Heart right ventricle (tissue), 16 donors: ENCODE measurements around the gene KRT20. TPM values are rescaled to one million over a fixed set of nuclear protein-coding genes. Genes with fewer than 3 reads are reported as not detected.

Experiments used
- ATAC-seq, 8 donors: fragments of 200-7000 bp; cut with Tn5 transposase; one replicate each; pipeline ENCODE4 v1.9.1; 2020; ENCODE audit warnings: mild to moderate bottlenecking in 8 of 8, moderate library complexity in 8 of 8, moderate number of reproducible peaks in 1 of 8
- DNase-seq, 2 donors: peaks; one replicate each; pipeline ENCODE4 v3.0.0-alpha.2; 2020
- H3K27ac ChIP-seq, 10 donors: fragments of 200-600 bp; sonication (generic) in 2 of 10; one replicate each; pipeline versions ENCODE4 v1.5.0 to v1.8.0; 2020 to 2022; ENCODE audit warnings: mild to moderate bottlenecking in 3 of 10
- H3K27me3 ChIP-seq, 7 donors: fragments of 200-600 bp; one replicate each; pipeline ENCODE4 v1.8.0; 2021 to 2022; ENCODE audit warnings: mild to moderate bottlenecking in 2 of 7
- H3K36me3 ChIP-seq, 9 donors: fragments of 200-600 bp; sonication (generic) in 1 of 9; one replicate each; pipeline versions ENCODE4 v1.5.0 to v1.8.0; 2020 to 2022; ENCODE audit warnings: mild to moderate bottlenecking in 2 of 9
- H3K4me1 ChIP-seq, 9 donors: fragments of 200-600 bp; sonication (generic) in 1 of 9; one replicate each; pipeline versions ENCODE4 v1.5.0 to v1.8.0; 2020 to 2022; ENCODE audit warnings: mild to moderate bottlenecking in 4 of 9
- H3K4me3 ChIP-seq, 10 donors: fragments of 200-600 bp; sonication (generic) in 2 of 10; one replicate each; pipeline versions ENCODE4 v1.5.0 to v1.8.0; 2020 to 2022; ENCODE audit warnings: mild to moderate bottlenecking in 7 of 10, moderate library complexity in 2 of 10
- H3K9me3 ChIP-seq, 11 donors: fragments of 200-600 bp in 10 of 11; sonication (generic) in 2 of 11; one replicate each; pipeline versions ENCODE4 v1.5.0 to v1.8.0; 2013 to 2022; ENCODE audit warnings: mild to moderate bottlenecking in 2 of 11, control low read depth in 1 of 11, moderate library complexity in 1 of 11
- WGBS, 2 donors: extraction: QIAGEN DNeasy Blood & Tissue Kit; methylation state at CpG; one replicate each; pipeline ENCODE4 v1.1.7; 2013; ENCODE audit warnings: inconsistent platforms in 1 of 2; 5-methylcytosine and 5-hydroxymethylcytosine counted together
- intact Hi-C, 10 donors: fragments of 100-400 bp; cut with DNase I; formaldehyde crosslinking; loops; one replicate each; pipeline versions ENCODE4 v1.11.1 to v1.14.2; 2022
- polyA plus RNA-seq, 2 donors: library from polyadenylated mRNA; stranded (reverse); fragments of 200-250 nt; gene quantifications; one replicate each; pipeline ENCODE4 v1.2.3, GENCODE V29; 2013
- total RNA-seq, 10 donors: library from RNA; stranded (reverse); fragmentation: NEBNext Ultra II Directional in 3 of 10; extraction: Animal tissue kit (Norgen Biotek cat#: 25700) in 3 of 10; gene quantifications; one replicate each; pipeline versions ENCODE4 v1.2.1 to v1.2.4, GENCODE V29; 2021 to 2023
- TF ChIP-seq, protein P1 (sequence below), 9 donors: fragments of 200-600 bp; sonication (generic) in 2 of 9; IDR thresholded peaks; one replicate each; pipeline versions ENCODE4 v1.5.0 to v1.8.0; 2021 to 2022; ENCODE audit warnings: antibody characterized with exemption in 9 of 9, mild to moderate bottlenecking in 5 of 9, moderate library complexity in 1 of 9
- donor health status: Arrhythmogenic right ventricular cardiomyopathy.
- donor health status: ischemic (EF 13 %, LVEDD 7.1; RV severe dilation, severe dysfunction).
- donor health status: healthy with polysubstance abuse.
- donor health status: DM: no; HTN: yes; CAD: no.
- donor health status: DM: no; HTN: no; CAD: no.
- donor health status: ischemic (EF 25% LVEDD 6.9; RV normal size, moderate dysfunction).
- donor health status: ischemic (EF 25% LVEDD 5.7; RV mildly dilated, moderate dysfunction).
- donor health status: healthy.
- donor health status: DM: yes; HTN: yes; CAD: no.
- donor health status: Ischemic cardiomyopathy.
- donor health status: ischemic (EF 35%, LVEDD 5.7; RV mildly dilated, moderate dysfunction).
- donor health status: nonischemic (EF 11% LVEDD 7.7; RV severe dilation, severe dysfunction).
- donor health status: DM: yes; HTN: yes; CAD: no.
- donor health status: PGD.
- donor health status: ischemic (EF 29% LVEDD 5.4; RV normal size, mild dysfunction).
- donor health status: nonischemic (EF 23%, LVEDD 6.1; RV moderate dilation, normal function).

The KRT20 gene
- total and polyA plus RNA-seq, 12 donors: not detected

DNA sequence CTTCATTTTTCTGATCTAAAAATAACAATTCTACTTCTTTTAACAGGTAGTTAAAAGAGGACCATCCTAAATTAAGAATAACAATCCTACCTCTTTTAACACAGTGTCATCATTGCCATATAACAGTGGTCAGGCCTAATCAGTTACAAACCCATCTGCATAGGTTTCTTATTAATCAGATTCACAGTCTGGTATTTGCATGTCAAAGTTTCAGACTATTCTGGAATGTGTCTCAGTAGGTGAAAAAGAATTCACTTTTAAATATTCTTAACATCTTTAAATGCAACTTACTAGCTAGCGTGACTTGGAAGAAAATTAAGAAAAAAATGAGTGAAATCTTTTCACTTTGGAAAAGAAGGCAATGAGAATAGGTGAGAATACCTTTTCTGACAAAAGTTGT lies 11.2 kb downstream of the KRT20 start:
- WGBS, 2 donors: 86 to 96% methylated on average over 1 of the region's 1 CpG
- no peaks in the 10 kb centered on the region for H3K36me3 ChIP-seq
- intact Hi-C loops: no loop called here

DNA sequence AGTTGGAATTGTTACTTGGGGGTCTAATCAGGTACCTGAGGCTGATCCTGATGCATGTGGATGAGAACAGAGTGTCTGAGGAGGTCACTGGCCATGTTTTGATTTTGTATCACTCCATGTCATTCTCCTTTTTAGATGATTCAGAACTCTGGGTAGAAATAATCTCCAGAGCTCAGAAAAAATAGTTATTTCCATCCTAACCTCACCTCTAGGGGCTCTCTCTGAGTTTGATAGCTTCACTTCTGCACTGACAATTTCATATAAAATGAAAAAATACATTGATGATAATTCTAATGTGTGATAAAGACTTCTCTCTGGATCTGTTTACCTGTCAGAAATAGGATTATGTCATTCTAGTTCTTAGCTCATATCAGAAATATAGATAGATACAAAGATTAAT lies 11.8 kb downstream of the KRT20 start:
- intact Hi-C loops: no loop called here
- H3K4me1 ChIP-seq: no peaks in the 10 kb centered on the region
- H3K27ac ChIP-seq: no peak overlapping the region
- ATAC-seq: no peak
- DNase-seq: no peak
- H3K4me3 ChIP-seq: no peak overlapping the region
- H3K27me3 ChIP-seq: peaks cover 0 to 18% (median 7%) of the 10 kb centered on the region in 7 donors
- no peaks in the 10 kb centered on the region for H3K36me3 ChIP-seq
- H3K9me3 ChIP-seq: no peaks in the 10 kb centered on the region
- TF ChIP-seq, protein P1, sequence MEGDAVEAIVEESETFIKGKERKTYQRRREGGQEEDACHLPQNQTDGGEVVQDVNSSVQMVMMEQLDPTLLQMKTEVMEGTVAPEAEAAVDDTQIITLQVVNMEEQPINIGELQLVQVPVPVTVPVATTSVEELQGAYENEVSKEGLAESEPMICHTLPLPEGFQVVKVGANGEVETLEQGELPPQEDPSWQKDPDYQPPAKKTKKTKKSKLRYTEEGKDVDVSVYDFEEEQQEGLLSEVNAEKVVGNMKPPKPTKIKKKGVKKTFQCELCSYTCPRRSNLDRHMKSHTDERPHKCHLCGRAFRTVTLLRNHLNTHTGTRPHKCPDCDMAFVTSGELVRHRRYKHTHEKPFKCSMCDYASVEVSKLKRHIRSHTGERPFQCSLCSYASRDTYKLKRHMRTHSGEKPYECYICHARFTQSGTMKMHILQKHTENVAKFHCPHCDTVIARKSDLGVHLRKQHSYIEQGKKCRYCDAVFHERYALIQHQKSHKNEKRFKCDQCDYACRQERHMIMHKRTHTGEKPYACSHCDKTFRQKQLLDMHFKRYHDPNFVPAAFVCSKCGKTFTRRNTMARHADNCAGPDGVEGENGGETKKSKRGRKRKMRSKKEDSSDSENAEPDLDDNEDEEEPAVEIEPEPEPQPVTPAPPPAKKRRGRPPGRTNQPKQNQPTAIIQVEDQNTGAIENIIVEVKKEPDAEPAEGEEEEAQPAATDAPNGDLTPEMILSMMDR (IDR thresholded peaks at IDR 0.05): no peak

More for the DNA sequence above, 11.2 kb downstream of the KRT20 start:
- Histone ChIP-seq H3K27ac (no peak overlapping the region), H3K9me3 (no peaks in the 10 kb centered on the region), H3K4me3 (no peak overlapping the region), H3K4me1 (no peaks in the 10 kb centered on the region), H3K27me3 (peaks cover 0 to 18% (median 7%) of the 10 kb centered on the region in 7 donors)
- DNase-seq (no peak), ATAC-seq (no peak)
- TF ChIP-seq, protein P1 (IDR thresholded peaks at IDR 0.05): no peak

DNA sequence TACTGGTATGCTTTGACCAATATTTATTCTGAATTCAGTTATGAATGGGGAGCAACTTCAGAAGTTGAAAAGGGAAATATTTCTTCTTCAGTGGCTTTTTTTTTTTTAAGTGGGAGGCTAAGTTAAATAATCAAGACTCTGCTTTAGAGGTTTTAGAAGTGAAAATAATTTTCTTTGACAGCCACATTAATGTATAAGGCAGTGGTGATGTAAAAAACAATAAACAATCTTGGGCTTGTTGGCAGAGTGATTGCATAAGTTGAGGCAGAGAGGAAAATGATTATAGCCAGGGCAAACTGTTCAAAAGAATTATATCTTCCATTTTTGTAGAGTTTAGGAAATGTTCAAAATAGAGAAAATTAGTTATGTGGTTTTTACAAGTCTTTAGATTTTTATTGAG lies 12.6 kb downstream of the KRT20 start:
- intact Hi-C loops: no loop called here
- no peak for ATAC-seq
- DNase-seq: no peak
- TF ChIP-seq, protein P1 (IDR thresholded peaks at IDR 0.05): no peak
- Histone ChIP-seq H3K9me3 (no peaks in the 10 kb centered on the region), H3K36me3 (no peaks in the 10 kb centered on the region), H3K27ac (no peak overlapping the region), H3K27me3 (peaks cover 0 to 18% (median 7%) of the 10 kb centered on the region in 7 donors), H3K4me3 (no peak overlapping the region), H3K4me1 (no peaks in the 10 kb centered on the region)

DNA sequence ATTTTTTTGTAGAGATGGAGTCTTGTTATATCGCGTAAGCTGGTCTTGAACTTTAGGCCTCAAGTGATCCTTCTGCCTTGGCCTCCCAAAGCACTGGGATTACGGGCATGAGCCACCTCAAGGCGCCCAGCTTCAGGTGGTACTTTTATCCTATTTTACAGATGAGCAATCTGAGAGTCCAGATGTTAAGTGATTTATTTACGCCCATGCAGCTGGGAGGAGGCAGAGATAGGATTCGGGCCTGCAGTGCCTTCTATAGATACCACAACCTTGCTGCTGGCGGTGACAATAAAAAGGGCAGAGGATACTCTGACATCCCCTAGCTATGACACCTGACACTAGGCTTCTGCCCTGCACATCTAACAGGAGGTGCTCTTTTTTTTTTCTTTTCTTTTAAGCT lies 13.7 kb downstream of the KRT20 start:
- 87 to 96% methylated on average over 7 of the region's 7 CpGs for WGBS, 2 donors

More for the DNA sequence above, 13.7 kb downstream of the KRT20 start:
- intact Hi-C loops: no loop called here
- no peaks in the 10 kb centered on the region for H3K4me1 ChIP-seq
- TF ChIP-seq, protein P1 (IDR thresholded peaks at IDR 0.05): no peak
- H3K4me3 ChIP-seq: no peak overlapping the region
- DNase-seq: no peak
- ATAC-seq: no peak
- H3K9me3 ChIP-seq: no peaks in the 10 kb centered on the region
- no peaks in the 10 kb centered on the region for H3K36me3 ChIP-seq
- H3K27me3 ChIP-seq: peaks cover 0 to 23% (median 7%) of the 10 kb centered on the region in 7 donors
- H3K27ac ChIP-seq: no peak overlapping the region
